T-helper 9 cell (primary cell): Measurements from ENCODE around the gene BMP5.
"Not testable (repeated sequence)": the region's sequence is repeated elsewhere in the genome, so short reads cannot be mapped to it uniquely, and the experiment has no call there.

Experiments used
- DNase-seq: peaks from one replicate; pipeline ENCODE4 v3.0.0-alpha.2; 2020
- total RNA-seq, 2 donors: gene quantifications; one replicate each; lab custom pipeline; 2026; lab: John Stamatoyannopoulos, UW

BMP5 gene
- 0 reads per million in 2 donors for total RNA-seq

DNA sequence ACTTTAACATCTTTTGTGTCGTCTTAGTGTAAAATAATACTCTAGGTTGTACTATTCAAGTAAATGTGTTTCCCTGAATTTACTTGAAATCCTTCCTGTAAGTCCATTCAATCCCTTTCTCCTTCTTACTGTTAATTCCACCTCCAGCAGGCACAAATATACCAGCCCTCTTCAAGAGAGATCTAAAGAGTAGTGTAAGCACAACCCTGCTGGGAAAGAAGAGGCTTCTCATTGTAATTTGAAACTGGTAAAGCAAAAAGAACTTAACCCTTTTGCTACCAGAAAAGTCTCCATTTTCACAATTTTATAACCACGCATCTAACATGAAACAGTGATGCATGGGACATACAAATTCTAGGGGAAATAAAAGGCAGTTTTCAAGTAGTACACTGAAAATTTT is at the start of gene BMP5:
BMP5 (minus strand) TSS at position 191 of the 400 bp plus-strand sequence. CDS start 725 bp downstream, outside the sequence.
- no peak for DNase-seq

GRCh38 chr6:55922406-55922805 is 47.0 kb upstream of the BMP5 start:
- no peak for DNase-seq

GRCh38 chr6:55919716-55920308 is 44.4 kb upstream of the BMP5 start:
- no peak for DNase-seq

DNA sequence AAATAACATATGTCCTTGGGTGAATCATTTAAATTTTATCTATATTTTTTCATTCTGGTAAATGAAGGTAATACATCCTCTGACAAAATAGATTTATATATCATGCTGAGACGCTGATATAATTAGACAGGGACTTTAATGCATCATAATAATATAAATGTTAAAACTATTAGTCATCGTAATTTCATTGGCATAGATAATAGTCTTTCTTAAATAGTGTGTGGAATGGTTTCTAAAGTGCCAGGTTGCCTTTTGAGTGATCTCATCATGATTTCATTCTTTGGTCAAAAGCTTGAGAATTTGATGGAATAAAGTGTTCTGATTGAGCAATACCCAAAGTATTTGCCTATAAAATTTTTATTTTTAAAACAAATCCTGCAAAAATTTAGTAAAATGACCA is 43.2 kb upstream of the BMP5 start:
- DNase-seq, result no peak

- no peak for DNase-seq
Measured at GRCh38 chr6:55917751-55918415, 42.5 kb upstream of the BMP5 start.

- no peak for DNase-seq
Measured at GRCh38 chr6:55916188-55916587, 40.8 kb upstream of the BMP5 start.

DNA sequence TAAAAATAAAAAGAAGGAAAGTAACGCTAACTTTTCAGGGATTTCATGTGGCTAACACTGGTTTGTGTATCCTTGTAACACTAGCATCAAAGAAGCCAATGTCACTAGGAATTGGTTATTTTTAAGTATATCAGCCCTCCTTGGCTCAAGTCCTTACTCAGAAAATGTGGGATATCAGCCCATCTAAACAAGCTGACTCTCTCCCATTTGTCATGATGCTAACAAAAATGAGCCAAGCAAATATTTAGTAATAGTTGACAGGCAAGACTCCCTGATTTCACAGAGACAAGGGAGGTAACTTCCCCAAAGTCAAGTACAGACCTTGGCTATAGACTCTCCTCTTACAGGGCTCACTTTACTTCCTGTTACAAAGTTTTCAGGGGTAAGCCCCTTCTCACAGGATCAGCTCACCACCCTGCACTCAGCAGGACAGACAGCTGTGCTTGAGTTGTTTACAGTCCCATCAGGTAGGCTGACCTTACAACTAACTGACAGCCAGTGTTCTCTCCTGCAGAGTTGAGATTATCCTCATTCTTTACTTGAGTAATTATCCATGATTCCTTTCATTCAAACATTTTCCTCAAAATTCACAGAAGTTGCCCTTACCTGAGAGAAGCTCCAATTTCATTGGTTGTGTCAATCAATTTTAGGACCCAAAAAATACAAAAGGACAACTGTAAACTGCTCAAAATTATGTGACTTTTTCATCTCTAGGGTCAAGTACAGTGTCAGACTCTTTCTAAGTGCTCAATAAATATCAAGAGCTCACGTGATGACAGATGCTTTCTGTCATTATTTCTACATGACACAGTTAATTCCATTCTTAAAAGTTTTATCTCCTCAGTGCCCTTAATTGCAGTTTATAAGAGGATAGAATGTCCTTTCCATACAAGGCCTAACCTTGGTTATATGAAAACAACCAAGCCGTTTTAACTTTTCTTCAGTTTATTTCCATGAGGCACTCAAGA is 38.1 kb upstream of the BMP5 start:
- no peak for DNase-seq

DNA sequence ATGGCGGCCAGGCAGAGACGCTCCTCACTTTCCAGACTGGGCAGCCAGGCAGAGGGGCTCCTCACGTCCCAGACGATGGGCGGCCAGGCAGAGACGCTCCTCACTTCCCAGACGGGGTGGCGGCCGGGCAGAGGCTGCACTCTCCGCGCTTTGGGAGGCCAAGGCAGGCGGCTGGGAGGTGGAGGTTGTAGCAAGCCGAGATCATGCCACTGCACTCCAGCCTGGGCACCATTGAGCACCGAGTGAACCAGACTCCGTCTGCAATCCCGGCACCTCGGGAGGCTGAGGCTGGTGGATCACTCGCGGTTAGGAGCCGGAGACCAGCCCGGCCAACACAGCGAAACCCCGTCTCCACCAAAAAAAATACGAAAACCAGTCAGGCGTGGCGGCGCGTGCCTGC is 35.1 kb upstream of the BMP5 start:
- not testable (repeated sequence) for DNase-seq

- not testable (repeated sequence) for DNase-seq
Measured at GRCh38 chr6:55909911-55910310, 34.5 kb upstream of the BMP5 start.

DNA sequence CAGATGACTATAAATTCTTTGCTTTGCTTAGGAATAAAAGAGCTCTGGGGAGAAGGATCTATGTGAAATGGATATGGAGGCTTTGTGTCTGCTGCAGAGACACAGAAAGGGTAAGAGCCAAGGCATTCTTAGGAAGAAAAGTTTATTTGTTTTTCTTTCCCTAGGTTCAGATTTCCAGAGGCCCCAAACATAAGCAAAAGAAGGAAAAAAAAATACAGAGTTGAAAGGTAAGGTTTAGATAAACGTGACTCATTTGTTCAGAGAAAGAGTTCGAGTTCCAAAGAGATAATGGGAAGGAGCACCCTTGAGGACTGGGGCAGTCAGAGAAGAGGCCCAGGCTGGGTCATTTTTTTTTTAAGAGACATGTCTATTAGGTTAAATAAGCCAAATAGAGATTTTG is 27.4 kb upstream of the BMP5 start:
- DNase-seq, result no peak

DNA sequence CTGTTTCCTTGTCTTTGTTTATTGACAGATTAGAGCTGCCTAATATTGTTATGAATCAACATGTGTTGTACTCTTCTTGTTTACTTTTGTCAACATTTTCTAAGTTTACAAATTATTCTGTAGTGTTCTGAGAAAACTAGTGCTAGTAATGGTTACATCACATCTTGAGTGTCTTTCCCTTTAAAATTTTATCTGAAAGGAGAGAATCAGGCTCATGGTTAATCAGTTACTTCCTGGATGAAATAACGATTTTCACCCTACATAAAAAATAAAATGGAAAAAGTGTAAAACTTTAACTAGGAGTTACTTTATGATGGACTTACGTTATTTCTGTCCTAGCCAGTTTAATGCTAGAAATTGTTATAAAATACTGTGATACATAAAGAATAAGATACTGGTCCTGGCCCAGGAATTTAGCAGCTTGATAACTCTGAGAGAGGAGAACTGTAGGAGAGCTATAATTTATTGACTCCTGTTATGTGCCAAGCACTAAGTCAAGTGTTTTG is 26.4 kb upstream of the BMP5 start:
- no peak for DNase-seq

- no peak for DNase-seq
Measured at GRCh38 chr6:55898342-55898741, 23.0 kb upstream of the BMP5 start.

DNA sequence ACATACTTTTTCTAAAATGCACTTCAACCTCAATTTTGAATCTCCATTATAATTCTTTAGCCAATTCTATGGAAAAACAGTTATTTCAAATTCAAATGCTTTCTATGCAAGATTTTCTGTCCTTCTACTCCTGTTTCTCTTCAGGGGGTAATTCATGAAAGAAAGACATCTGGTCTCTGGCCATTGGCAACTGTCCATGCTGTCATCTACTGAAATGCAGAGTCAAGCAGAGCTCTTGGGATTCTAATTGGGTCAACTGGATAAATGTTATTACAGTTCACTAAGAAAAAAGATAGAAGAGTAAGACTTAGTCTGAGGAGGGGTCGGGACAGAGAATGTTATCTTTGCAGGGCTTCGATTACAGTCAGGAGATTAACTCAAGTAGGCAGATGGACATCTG is 22.0 kb upstream of the BMP5 start:
- DNase-seq, result no peak

DNA sequence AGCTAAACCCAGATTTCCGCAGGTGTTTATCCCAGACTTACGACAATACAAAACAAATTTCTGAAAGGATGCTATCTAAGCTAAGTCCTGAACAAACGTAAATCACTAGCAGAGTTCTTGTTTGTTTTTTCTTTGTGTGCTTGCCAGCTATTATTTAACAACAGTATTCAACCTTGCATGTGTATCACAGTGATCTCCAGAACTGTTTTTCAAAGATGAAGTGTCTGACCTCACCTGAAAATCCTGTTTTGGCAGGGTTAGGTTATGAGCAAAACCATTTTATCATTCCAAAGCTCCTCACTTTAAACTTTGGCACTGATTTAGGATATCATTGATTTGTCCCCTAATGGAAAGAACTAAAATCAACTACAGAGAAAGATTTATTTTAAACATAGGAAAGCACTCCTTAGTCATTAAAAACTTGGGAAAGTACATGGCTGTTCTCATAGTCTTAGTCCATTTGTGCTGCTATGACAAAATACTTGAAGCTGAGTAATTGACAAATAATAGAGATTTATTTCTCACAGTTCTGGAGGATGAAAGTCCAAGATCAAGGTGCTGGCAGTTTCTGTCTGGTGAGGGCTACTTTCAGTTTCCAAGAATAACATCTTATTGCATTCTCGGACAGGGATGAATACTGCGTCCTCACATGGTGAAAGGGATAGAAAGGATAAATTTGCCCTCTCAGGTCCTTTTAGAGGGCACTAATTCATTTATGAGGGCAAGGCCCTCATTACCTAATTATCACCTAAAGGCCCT is 20.8 kb upstream of the BMP5 start:
- no peak for DNase-seq

DNA sequence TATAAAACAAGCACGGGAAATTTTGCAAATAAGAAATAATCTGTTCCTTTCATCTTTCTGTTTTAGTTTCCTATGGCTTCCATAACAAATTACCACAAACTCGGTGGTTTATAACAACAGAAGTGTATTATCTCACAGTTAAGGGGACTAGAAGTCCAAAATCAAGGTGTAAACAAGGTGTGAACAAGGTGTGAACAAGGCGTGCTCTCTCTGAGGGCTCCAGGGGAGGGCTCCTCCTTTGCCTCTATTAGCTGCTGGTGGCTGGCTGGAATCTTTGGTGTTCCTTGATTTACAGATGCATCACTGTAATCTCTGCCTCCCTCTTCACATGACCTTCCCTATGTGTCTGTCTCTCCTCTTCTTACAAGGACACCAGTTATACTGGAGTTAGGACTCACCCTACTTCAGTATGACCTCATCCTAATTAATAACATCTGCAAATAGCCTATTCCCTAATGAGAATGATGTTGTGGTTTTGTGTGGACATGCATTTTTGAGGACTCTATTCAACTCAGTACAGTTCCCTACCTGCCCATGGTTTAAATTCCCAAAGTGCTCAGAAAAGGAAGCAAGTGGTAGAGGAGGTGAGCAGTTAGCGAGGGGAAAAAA is 17.5 kb upstream of the BMP5 start:
- no peak for DNase-seq

- no peak for DNase-seq
Measured at GRCh38 chr6:55888917-55889316, 13.5 kb upstream of the BMP5 start.

DNA sequence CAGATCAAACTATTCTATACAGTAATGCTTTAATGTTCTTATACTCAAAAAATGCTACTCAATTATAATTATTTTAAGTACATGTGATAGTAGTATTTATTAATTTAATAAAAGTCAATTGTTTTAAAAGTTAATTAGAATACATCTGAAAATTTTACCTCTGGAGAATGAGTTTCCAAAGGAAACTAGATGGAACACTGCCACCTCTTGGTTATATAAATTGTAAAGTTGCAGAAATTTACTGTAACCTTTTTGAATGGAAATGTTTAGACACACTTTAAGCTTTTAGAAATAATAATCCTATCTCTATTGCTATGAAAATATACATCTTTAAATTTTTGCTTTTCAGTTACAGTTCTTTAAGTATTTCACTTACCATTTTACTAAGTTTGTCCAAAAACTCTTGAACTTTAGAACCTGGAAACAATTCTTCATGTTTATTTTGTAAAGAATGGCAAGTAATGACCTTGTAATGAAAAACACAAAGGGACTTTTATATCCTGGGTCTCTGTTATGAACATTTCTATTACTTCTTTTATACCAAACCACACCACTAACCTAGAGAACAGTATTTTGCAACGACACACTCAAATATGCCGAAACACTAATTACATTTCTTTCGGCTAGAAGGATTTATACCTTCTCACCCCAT is 10.9 kb upstream of the BMP5 start:
- DNase-seq, result no peak

DNA sequence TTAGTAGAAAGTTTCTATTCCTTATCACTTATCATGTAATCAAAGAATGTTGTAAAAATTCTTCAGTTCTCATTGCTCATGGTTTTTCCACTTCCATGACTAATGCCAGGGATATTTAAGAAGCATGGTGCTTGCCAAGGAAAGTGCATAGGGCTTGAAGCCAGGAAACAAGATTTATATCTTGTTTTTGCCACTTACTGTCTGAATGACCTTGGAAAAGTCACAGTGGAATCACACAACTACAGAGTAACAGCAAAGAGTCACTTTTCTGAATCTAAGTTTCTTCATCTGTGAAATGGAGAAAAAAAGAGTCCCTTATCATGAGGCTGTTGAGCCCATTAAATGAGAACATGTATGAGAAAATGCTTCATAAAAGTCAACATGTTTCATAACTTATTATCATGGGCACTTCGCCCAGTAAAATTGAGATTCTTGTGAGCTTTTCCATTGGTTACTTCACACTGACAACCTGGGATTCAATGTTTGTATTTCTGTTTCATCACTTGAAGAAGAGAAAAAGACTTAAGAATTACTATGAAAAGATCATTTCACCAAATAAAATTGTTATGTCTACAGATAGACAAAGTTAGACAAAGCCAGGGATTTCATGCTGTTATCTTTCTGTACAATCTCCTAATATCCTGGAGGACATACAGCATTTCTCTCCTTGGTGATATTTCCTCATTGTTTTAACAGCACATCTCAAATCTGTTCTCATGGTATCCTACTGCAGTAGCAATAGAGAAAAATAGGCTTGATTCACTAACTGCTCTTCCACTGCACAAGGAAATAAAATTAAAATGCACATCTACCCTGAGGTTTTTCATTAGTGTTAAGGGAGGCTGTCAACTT is 7.6 kb upstream of the BMP5 start:
- DNase-seq, result no peak

- DNase-seq, result no peak
Measured at GRCh38 chr6:55877283-55877682, 1.9 kb upstream of the BMP5 start.

- no peak for DNase-seq
Measured at GRCh38 chr6:55874316-55874715, 1.1 kb downstream of the BMP5 start.

DNA sequence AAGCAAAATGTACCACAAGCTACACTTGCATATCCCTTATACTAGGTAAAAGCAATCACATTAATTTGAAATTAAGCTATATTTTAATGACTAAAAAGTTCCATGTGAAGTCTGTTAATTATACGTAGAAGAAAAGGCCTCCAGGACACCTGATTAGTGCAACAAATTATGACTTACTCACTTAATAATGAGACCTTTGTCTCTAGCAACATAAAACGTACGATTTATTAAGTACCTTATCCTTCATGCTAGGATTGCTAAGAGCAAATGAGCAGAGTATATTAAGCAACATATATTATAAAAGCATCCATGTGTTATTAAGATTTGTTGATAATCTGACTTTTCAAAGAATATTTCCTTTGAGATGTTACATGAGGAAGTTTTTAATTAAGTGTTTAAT is 2.5 kb downstream of the BMP5 start:
- no peak for DNase-seq
